HEK293T (cell line): ENCODE data around the gene BTBD9.

ENCODE experiments used
- ARNT ChIP-seq: fragments of 450-650 bp; IDR thresholded peaks from 2 replicates; pipeline ENCODE4 v1.6.1; 2017; ENCODE audit warnings: mild to moderate bottlenecking
- BHLHE40 ChIP-seq: fragments of 450-650 bp; IDR thresholded peaks from 2 replicates; pipeline ENCODE4 v1.6.1; 2016; ENCODE audit warnings: mild to moderate bottlenecking, moderate library complexity, borderline replicate concordance
- CTBP1 ChIP-seq: fragments of 450-650 bp; IDR thresholded peaks from 2 replicates; pipeline ENCODE4 v1.6.1; 2016; ENCODE audit warnings: borderline replicate concordance
- ELF4 ChIP-seq: fragments of 450-650 bp; IDR thresholded peaks from 2 replicates; pipeline ENCODE4 v1.6.1; 2017; ENCODE audit warnings: antibody characterized with exemption
- FOXA1 ChIP-seq: fragments of 450-650 bp; IDR thresholded peaks from 2 replicates; pipeline ENCODE4 v1.6.1; 2016; ENCODE audit warnings: mild to moderate bottlenecking
- FOXM1 ChIP-seq: fragments of 450-650 bp; IDR thresholded peaks from 2 replicates; pipeline ENCODE4 v1.6.1; 2017; ENCODE audit warnings: mild to moderate bottlenecking, borderline replicate concordance
- LEF1 ChIP-seq: fragments of 450-650 bp; IDR thresholded peaks from 2 replicates; pipeline ENCODE4 v1.6.1; 2017; ENCODE audit warnings: mild to moderate bottlenecking, borderline replicate concordance
- NFRKB ChIP-seq: fragments of 450-650 bp; IDR thresholded peaks from 2 replicates; pipeline ENCODE4 v1.6.1; 2016; ENCODE audit warnings: mild to moderate bottlenecking, moderate library complexity
- SP1 ChIP-seq: fragments of 450-650 bp; IDR thresholded peaks from 2 replicates; pipeline ENCODE4 v1.6.1; 2017
- SUZ12 ChIP-seq: fragments of 450-650 bp; IDR thresholded peaks from 2 replicates; pipeline ENCODE4 v1.6.1; 2016; ENCODE audit warnings: mild to moderate bottlenecking
- TARDBP ChIP-seq: fragments of 450-650 bp; IDR thresholded peaks from 2 replicates; pipeline ENCODE4 v1.6.1; 2016

- TF ChIP-seq SUZ12 (no peak), FOXM1 (no peak), LEF1 (no peak), FOXA1 (no peak), TARDBP (no peak), ARNT (no peak), ELF4 (no peak), SP1 (no peak), BHLHE40 (no peak), NFRKB (no peak), CTBP1 (no peak)
Observed at GRCh38 chr6:38148606-38149005, 491.1 kb downstream of the BTBD9 start.
